Loucy (cell line): ENCODE data around the gene P2RX2.

Experiments used
- CTCF ChIP-seq: fragments of 200-600 bp; sonication (generic); conservative IDR thresholded peaks from 2 replicates; pipeline ENCODE4 v1.5.1; 2014; ENCODE audit warnings: mild to moderate bottlenecking, antibody characterized with exemption, low read length
- EZH2phosphoT487 ChIP-seq: fragments of 200-600 bp; IDR thresholded peaks from 2 replicates; pipeline ENCODE4 v1.6.1; 2018; ENCODE audit warnings: antibody characterized with exemption, mild to moderate bottlenecking, moderate library complexity, borderline replicate concordance

- TF ChIP-seq CTCF, result no peak
- TF ChIP-seq EZH2phosphoT487, result no peak
Observed at GRCh38 chr12:132580701-132581292, 37.8 kb upstream of the P2RX2 start.
